Adrenal gland (tissue), 12 donors: Measurements from ENCODE around the gene DYNLT2. TPM values are rescaled to one million over a fixed set of nuclear protein-coding genes. Genes with fewer than 3 reads are reported as not detected.

Source experiments
- DNase-seq, 7 donors: peaks; one replicate each; pipeline ENCODE4 v3.0.0-alpha.2; 2019 to 2020
- H3K27ac ChIP-seq, 5 donors: fragments of 200-600 bp; sonication (generic) in 4 of 5; 1 replicate in 3 of 5; 2 replicates in 2 of 5; pipeline versions ENCODE4 v1.5.1 to v1.8.0; 2016 to 2020; ENCODE audit warnings: mild to moderate bottlenecking in 1 of 5
- H3K27me3 ChIP-seq: fragments of 200-600 bp; 2 replicates; pipeline ENCODE4 v1.8.0; 2021
- H3K36me3 ChIP-seq, 2 donors: fragments of 200-600 bp; replicated peaks in 1 of 2; 1 replicate in 1 of 2; 2 replicates in 1 of 2; pipeline versions ENCODE4 v1.5.1 to v1.8.0; 2018 to 2022
- H3K4me1 ChIP-seq, 2 donors: fragments of 200-600 bp; replicated peaks in 1 of 2; 1 replicate in 1 of 2; 2 replicates in 1 of 2; pipeline versions ENCODE4 v1.5.1 to v1.8.0; 2018 to 2021
- H3K4me3 ChIP-seq, 4 donors: fragments of 200-600 bp; sonication (generic) in 3 of 4; one replicate each; pipeline ENCODE4 v1.5.1; 2016 to 2018
- H3K9me3 ChIP-seq, 3 donors: fragments of 200-600 bp; sonication (generic) in 1 of 3; replicated peaks in 1 of 3; 1 replicate in 2 of 3; 2 replicates in 1 of 3; pipeline versions ENCODE4 v1.5.1 to v1.8.0; 2016 to 2021
- CTCF ChIP-seq, 6 experiments: fragments of 450-650 bp in 4 of 6; fragments of 200-600 bp in 2 of 6; sonication (generic) in 1 of 6; IDR thresholded peaks; 1 replicate in 5 of 6; 2 replicates in 1 of 6; pipeline versions ENCODE4 v1.5.1 to v1.8.0; 2016 to 2021; ENCODE audit warnings: antibody characterized with exemption in 6 of 6, mild to moderate bottlenecking in 2 of 6, moderate library complexity in 1 of 6
- POLR2A ChIP-seq, 2 donors: fragments of 450-650 bp; IDR thresholded peaks; one replicate each; pipeline ENCODE4 v1.6.1; 2017; ENCODE audit warnings: antibody characterized with exemption in 2 of 2, mild to moderate bottlenecking in 2 of 2, moderate library complexity in 1 of 2
- WGBS, 4 donors: extraction: QIAGEN DNeasy Blood & Tissue Kit in 2 of 4; methylation state at CpG; one replicate each; pipeline versions ENCODE4 v1.1.5 to v1.1.7; 2013 to 2017; 5-methylcytosine and 5-hydroxymethylcytosine counted together
- intact Hi-C, 2 donors: fragments of 100-400 bp; cut with DNase I; formaldehyde crosslinking; loops; one replicate each; pipeline versions ENCODE4 v1.14.1 to v1.15.0; 2022 to 2023
- polyA plus RNA-seq, 3 donors: library from polyadenylated mRNA; stranded (reverse); fragments of 200-250 nt in 2 of 3; fragments of 350-450 nt in 1 of 3; fragmentation: Illumina TruSeq in 1 of 3; extraction: RNeasy Lipid Tissue Mini Kit (QIAGEN cat#74804) in 1 of 3; gene quantifications; one replicate each; pipeline ENCODE4 v1.2.3, GENCODE V29; 2013 to 2014
- total RNA-seq, 9 donors: library from RNA; depleted of rRNA in 4 of 9; stranded (reverse); fragments of >200 nt in 4 of 9; fragments of 120-200 nt in 1 of 9; fragmentation: NEBNext Ultra II Directional in 1 of 9; extraction: Animal tissue kit (Norgen Biotek cat#: 25700) in 1 of 9; gene quantifications; one replicate each; pipeline versions ENCODE4 v1.1.0 to v1.2.4, GENCODE V29; 2013 to 2023
- donor health status: healthy with polysubstance abuse.
- donor health status: Bipolar disorder and iron deficiency.
- donor health status: DM: yes; HTN: yes; CAD: no.
- donor health status: DM: no; HTN: no; CAD: no.
- donor health status: DM: no; HTN: no; CAD: no.
- donor health status: DM: yes; HTN: yes; CAD: no.

Gene DYNLT2
- total and polyA plus RNA-seq, 12 donors, result 0.14 to 4.6 (median 1.7) TPM

GRCh38 chr6:169799474-169799926 lies 48.1 kb upstream of the DYNLT2 start:
- TF ChIP-seq POLR2A (IDR thresholded peaks at IDR 0.05), result no peak
- TF ChIP-seq CTCF (IDR thresholded peaks at IDR 0.05), result no peak
- Histone ChIP-seq H3K36me3 (no peaks in the 10 kb centered on the region), H3K27me3 (no peaks in the 10 kb centered on the region), H3K9me3 (no peaks in the 10 kb centered on the region), H3K27ac (no peak overlapping the region), H3K4me3 (no peak overlapping the region), H3K4me1 (no peaks in the 10 kb centered on the region)
- intact Hi-C loops, result loop anchor here in 1 of 2 donors (10.0 kb wide), 1 partner anchor 725 kb away; no protein-coding TSS in a partner anchor
- DNase-seq, result peak in 1 of 7 donors; percentile 15
- WGBS, 4 donors, result 77 to 83% (median 81%) methylated on average over 7 of the region's 7 CpGs

GRCh38 chr6:169798764-169799473 lies 47.5 kb upstream of the DYNLT2 start:
- peak in 1 of 7 donors; percentile 21 for DNase-seq
- Histone ChIP-seq H3K4me3 (no peak overlapping the region), H3K9me3 (no peaks in the 10 kb centered on the region), H3K36me3 (no peaks in the 10 kb centered on the region), H3K27me3 (no peaks in the 10 kb centered on the region), H3K4me1 (no peaks in the 10 kb centered on the region), H3K27ac (no peak overlapping the region)
- intact Hi-C loops, result loop anchor here in 1 of 2 donors (10.0 kb wide), 1 partner anchor 726 kb away; no protein-coding TSS in a partner anchor
- no peak for TF ChIP-seq POLR2A (IDR thresholded peaks at IDR 0.05)
- TF ChIP-seq CTCF (IDR thresholded peaks at IDR 0.05), result no peak
- whole genome bisulfite sequencing, 4 donors, result 73 to 87% (median 80%) methylated on average over 10 of the region's 10 CpGs

GRCh38 chr6:169795196-169795595 lies 43.8 kb upstream of the DYNLT2 start:
- Histone ChIP-seq H3K9me3 (no peaks in the 10 kb centered on the region), H3K27ac (no peak overlapping the region), H3K36me3 (no peaks in the 10 kb centered on the region), H3K4me1 (peaks cover 7 to 10% of the 10 kb centered on the region in 2 donors), H3K4me3 (no peak overlapping the region), H3K27me3 (no peaks in the 10 kb centered on the region)
- intact Hi-C loops, result loop anchor here in 1 of 2 donors (10.0 kb wide), 1 partner anchor 730 kb away; no protein-coding TSS in a partner anchor
- WGBS, 4 donors, result 69 to 90% (median 72%) methylated on average over 2 of the region's 2 CpGs
- no peak for TF ChIP-seq POLR2A (IDR thresholded peaks at IDR 0.05)
- no peak for TF ChIP-seq CTCF (IDR thresholded peaks at IDR 0.05)
- peak in 1 of 7 donors; percentile 44 for DNase-seq

- H3K36me3 ChIP-seq, result no peaks in the 10 kb centered on the region
- peaks cover 7 to 15% of the 10 kb centered on the region in 2 donors for H3K4me1 ChIP-seq
- intact Hi-C loops, result loop anchor here in 1 of 2 donors (10.0 kb wide), 1 partner anchor 730 kb away; no protein-coding TSS in a partner anchor
- no peak overlapping the region for H3K27ac ChIP-seq
- peak in 1 of 7 donors; percentile 20 for DNase-seq
- H3K9me3 ChIP-seq, result no peaks in the 10 kb centered on the region
- TF ChIP-seq POLR2A (IDR thresholded peaks at IDR 0.05) (no peak), CTCF (IDR thresholded peaks at IDR 0.05) (no peak)
- 79 to 87% (median 85%) methylated on average over 10 to 13 of the region's 13 CpGs for WGBS, 4 donors
- H3K4me3 ChIP-seq, result no peak overlapping the region
- no peaks in the 10 kb centered on the region for H3K27me3 ChIP-seq
Observed at GRCh38 chr6:169794317-169795055, 43.1 kb upstream of the DYNLT2 start.
